ENCODE results near the gene HLA-DQA1. TPM values are rescaled to one million over a fixed set of nuclear protein-coding genes. Genes with fewer than 3 reads are reported as not detected.

The HLA-DQA1 gene
- total and polyA plus RNA-seq, 11 donors, result 1.2 to 154 (median 13.3) TPM; not detected in 1

DNA sequence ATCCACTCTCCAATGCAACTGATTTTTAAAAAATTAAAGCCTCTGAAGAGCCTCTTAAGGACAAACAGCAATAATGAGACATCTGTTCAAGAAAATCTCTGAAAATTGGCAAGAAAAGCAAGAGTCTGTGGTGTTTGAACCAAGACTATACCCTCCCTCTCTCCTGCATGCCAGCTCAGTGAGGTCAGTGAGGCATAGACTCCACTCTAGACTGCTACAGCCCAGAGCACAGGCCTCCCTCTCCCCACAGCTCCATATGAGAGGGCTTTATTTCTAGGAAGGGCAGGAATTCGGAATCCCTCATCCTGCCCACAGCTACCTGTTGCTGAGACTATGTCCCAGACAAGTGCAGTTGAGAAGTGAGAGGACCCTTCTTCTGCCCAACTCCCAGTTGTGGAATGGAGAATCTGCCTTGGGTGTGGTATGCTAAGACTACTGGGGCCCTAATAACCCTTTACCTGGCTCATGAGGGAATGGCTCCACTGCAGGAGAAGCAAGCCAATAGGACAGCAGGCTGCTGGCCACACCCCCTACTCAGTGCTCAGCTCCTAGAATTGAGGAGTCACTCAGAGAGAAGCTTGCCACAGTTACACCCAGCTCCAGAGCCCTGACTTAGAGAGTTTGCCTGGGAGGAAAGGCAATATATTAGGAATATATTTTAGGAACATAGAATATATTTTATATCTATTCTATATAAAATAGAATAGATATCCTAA lies 22.7 kb upstream of the HLA-DQA1 start:
- DNase-seq (no peak), ATAC-seq (no peak)
- WGBS, 4 donors, result 2 to 64% (median 35%) methylated on average over 1 of the region's 1 CpG
- H3K9me3 ChIP-seq, result peaks cover 0 to 12% (median 0%) of the 10 kb centered on the region in 12 donors
- no peaks in the 10 kb centered on the region for H3K27me3 ChIP-seq
- no peak overlapping the region for H3K4me3 ChIP-seq
- H3K36me3 ChIP-seq, result no peaks in the 10 kb centered on the region
- peaks cover 0 to under 1% (median 0%) of the 10 kb centered on the region in 12 donors for H3K4me1 ChIP-seq
- no peak overlapping the region for H3K27ac ChIP-seq
- TF ChIP-seq CTCF (IDR thresholded peaks at IDR 0.05) (no peak), POLR2A (IDR thresholded peaks at IDR 0.05) (no peak)
- intact Hi-C loops (cut with DNase I), result no loop called here

GRCh38 chr6:32615885-32616532 lies 21.2 kb upstream of the HLA-DQA1 start:
- no peak for ATAC-seq
- intact Hi-C loops (cut with DNase I), result no loop called here
- WGBS, 4 donors, result 34 to 47% (median 37%) methylated on average over 3 of the region's 3 CpGs

DNA sequence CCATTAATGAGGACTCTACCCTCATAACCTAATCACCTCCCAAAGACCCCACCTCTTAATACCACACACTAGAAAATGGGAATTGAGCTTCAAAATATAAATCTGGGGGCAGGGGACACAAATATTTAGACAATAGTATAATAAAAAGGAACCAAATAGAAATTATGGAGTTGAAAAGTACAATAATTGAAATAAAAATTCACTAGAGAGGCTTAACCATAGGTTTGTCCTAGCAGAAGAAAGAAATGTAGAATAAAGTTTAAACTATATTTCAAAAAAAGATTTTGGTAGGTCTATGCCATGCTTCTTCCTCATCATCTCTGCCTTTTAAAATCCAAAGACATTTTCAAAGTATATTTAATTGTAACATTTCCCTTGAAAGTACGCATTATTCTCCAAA lies 19.5 kb upstream of the HLA-DQA1 start:
- DNase-seq (no peak), ATAC-seq (no peak)
- H3K4me3 ChIP-seq, result no peak overlapping the region
- H3K9me3 ChIP-seq, result peaks cover 0 to 12% (median 0%) of the 10 kb centered on the region in 12 donors
- intact Hi-C loops (cut with DNase I), result loop anchor here in 1 of 10 donors (2.0 kb wide), 1 partner anchor 183 kb away; no protein-coding TSS in a partner anchor
- H3K36me3 ChIP-seq, result no peaks in the 10 kb centered on the region
- TF ChIP-seq CTCF (IDR thresholded peaks at IDR 0.05), result no peak
- WGBS, 4 donors, result 49 to 97% (median 73%) methylated on average over 1 of the region's 1 CpG
- peaks cover 0 to 6% (median 0%) of the 10 kb centered on the region in 12 donors for H3K4me1 ChIP-seq
- H3K27me3 ChIP-seq, result no peaks in the 10 kb centered on the region
- H3K27ac ChIP-seq, result no peak overlapping the region

More at GRCh38 chr6:32615885-32616532, 21.2 kb upstream of the HLA-DQA1 start:
- no peaks in the 10 kb centered on the region for H3K36me3 ChIP-seq
- H3K9me3 ChIP-seq, result peaks cover 0 to 12% (median 0%) of the 10 kb centered on the region in 12 donors
- no peak for DNase-seq
- H3K27me3 ChIP-seq, result no peaks in the 10 kb centered on the region
- no peak overlapping the region for H3K4me3 ChIP-seq
- H3K4me1 ChIP-seq, result no peaks in the 10 kb centered on the region
- H3K27ac ChIP-seq, result no peak overlapping the region
- TF ChIP-seq CTCF (IDR thresholded peaks at IDR 0.05) (no peak), POLR2A (IDR thresholded peaks at IDR 0.05) (no peak)

GRCh38 chr6:32621372-32621771 lies 15.8 kb upstream of the HLA-DQA1 start:
- intact Hi-C loops (cut with DNase I), result loop anchor here in 5 of 10 donors (5.0 to 10.0 kb wide), 3 partner anchors 36 to 73 kb away; no protein-coding TSS in a partner anchor
- ATAC-seq, result no peak
- H3K27me3 ChIP-seq, result no peaks in the 10 kb centered on the region

More at GRCh38 chr6:32621372-32621771, 15.8 kb upstream of the HLA-DQA1 start:
- peaks cover 0 to 14% (median 0%) of the 10 kb centered on the region in 12 donors for H3K4me1 ChIP-seq
- no peak overlapping the region for H3K27ac ChIP-seq
- no peak overlapping the region for H3K4me3 ChIP-seq
- peaks cover 0 to 12% (median 0%) of the 10 kb centered on the region in 12 donors for H3K9me3 ChIP-seq
- 37 to 50% (median 40%) methylated on average over 3 of the region's 3 CpGs for WGBS, 4 donors
- no peak for DNase-seq
- TF ChIP-seq POLR2A (IDR thresholded peaks at IDR 0.05) (no peak), CTCF (IDR thresholded peaks at IDR 0.05) (no peak)
- H3K36me3 ChIP-seq, result no peaks in the 10 kb centered on the region
